IMR-90 (cell line): ENCODE results near the gene TIGAR. TPM values are rescaled to one million over a fixed set of nuclear protein-coding genes. Genes with fewer than 3 reads are reported as not detected.

ENCODE experiments used
- ATAC-seq: fragments of 200-7000 bp; cut with Tn5 transposase; 2 replicates; pipeline ENCODE4 v1.9.1; 2020; ENCODE audit warnings: low read depth, mild to moderate bottlenecking, moderate library complexity
- BruUV-seq: library from RNA; stranded (reverse); fragments of 400-500 nt; replicated peaks from 2 replicates; lab custom pipeline; 2021; lab: Mats Ljungman, UMichigan
- CTCF ChIA-PET: fragments of 300-600 bp; formaldehyde crosslinking; extraction: SDS; loops from one replicate; lab custom pipeline; 2021; ENCODE audit warnings: antibody characterized with exemption; lab: Yijun Ruan, JAX
- POLR2A ChIA-PET: fragments of 300-600 bp; sonication (Branson Sonifier 250); formaldehyde crosslinking; loops from one replicate; lab custom pipeline; 2022; ENCODE audit warnings: antibody characterized with exemption; ENCODE audit not compliant: unreplicated experiment; lab: Charles Lee
- DNase-seq: peaks from one replicate; pipeline ENCODE4 v3.0.0; 2013
- H2AFZ ChIP-seq: replicated peaks from 2 replicates; pipeline ENCODE3; 2013; ENCODE audit warnings: low read length, mild to moderate bottlenecking; ENCODE audit not compliant: poor library complexity
- H2AK5ac ChIP-seq: 2 replicates; pipeline ENCODE4 v1.6.1; 2013; ENCODE audit warnings: low read depth, low read length, inconsistent platforms
- H2AK9ac ChIP-seq: replicated peaks from 2 replicates; pipeline ENCODE3; 2013; ENCODE audit warnings: mild to moderate bottlenecking, low read depth, low read length, moderate library complexity; ENCODE audit not compliant: poor library complexity
- H2BK120ac ChIP-seq: 2 replicates; pipeline ENCODE4 v1.6.1; 2013; ENCODE audit warnings: low read depth, low read length, inconsistent platforms
- H2BK15ac ChIP-seq: 3 replicates; pipeline ENCODE4 v1.6.1; 2013; ENCODE audit warnings: low read depth, low read length, inconsistent platforms
- H2BK20ac ChIP-seq: 2 replicates; pipeline ENCODE4 v1.6.1; 2013; ENCODE audit warnings: low read depth, mild to moderate bottlenecking, inconsistent platforms, low read length, moderate library complexity
- H2BK5ac ChIP-seq: 2 replicates; pipeline ENCODE4 v1.6.1; 2013; ENCODE audit warnings: mild to moderate bottlenecking, low read depth, low read length, inconsistent platforms; ENCODE audit not compliant: poor library complexity, severe bottlenecking
- H3K14ac ChIP-seq: replicated peaks from 2 replicates; pipeline ENCODE4 v1.6.1; 2013; ENCODE audit warnings: low read depth, low read length, inconsistent platforms
- H3K18ac ChIP-seq: 2 replicates; pipeline ENCODE4 v1.6.1; 2013; ENCODE audit warnings: low read depth, low read length, control low read depth
- H3K23ac ChIP-seq: 2 replicates; pipeline ENCODE4 v1.6.1; 2013; ENCODE audit warnings: low read depth, low read length, inconsistent platforms
- H3K27ac ChIP-seq: 2 replicates; pipeline ENCODE4 v1.5.1; 2013; ENCODE audit warnings: mild to moderate bottlenecking, control low read depth, low read length; ENCODE audit not compliant: insufficient read depth
- H3K27me3 ChIP-seq: 2 replicates; pipeline ENCODE4 v1.6.1; 2013; ENCODE audit warnings: low read length; ENCODE audit not compliant: control insufficient read depth, insufficient read depth
- H3K36me3 ChIP-seq: 2 replicates; pipeline ENCODE4 v1.6.1; 2013; ENCODE audit warnings: low read length, mixed read lengths; ENCODE audit not compliant: control insufficient read depth, insufficient read depth
- H3K4ac ChIP-seq: 2 replicates; pipeline ENCODE4 v1.6.1; 2013; ENCODE audit warnings: low read depth, low read length, inconsistent platforms
- H3K4me1 ChIP-seq: 2 replicates; pipeline ENCODE4 v1.6.1; 2013; ENCODE audit warnings: low read length, mixed read lengths; ENCODE audit not compliant: control insufficient read depth, insufficient read depth
- H3K4me2 ChIP-seq: 2 replicates; pipeline ENCODE4 v1.6.1; 2013; ENCODE audit warnings: low read depth, mild to moderate bottlenecking, control low read depth, low read length, moderate library complexity
- H3K4me3 ChIP-seq: 2 replicates; pipeline ENCODE4 v1.5.1; 2013; ENCODE audit warnings: low read depth, mild to moderate bottlenecking, control low read depth, low read length, moderate library complexity; ENCODE audit not compliant: insufficient read depth
- H3K56ac ChIP-seq: 2 replicates; pipeline ENCODE4 v1.6.1; 2013; ENCODE audit warnings: low read length, inconsistent platforms; ENCODE audit not compliant: insufficient read depth; ENCODE audit errors: extremely low read depth
- H3K79me1 ChIP-seq, 2 experiments: 2 replicates each; pipeline ENCODE4 v1.6.1; 2013; ENCODE audit warnings: low read length in 2 of 2, inconsistent platforms in 1 of 2, low read depth in 1 of 2
- H3K9ac ChIP-seq: 2 replicates; pipeline ENCODE4 v1.6.1; 2013; ENCODE audit warnings: low read depth, low read length, control low read depth
- H3K9me1 ChIP-seq: 2 replicates; pipeline ENCODE4 v1.6.1; 2013; ENCODE audit warnings: low read length, inconsistent platforms; ENCODE audit not compliant: insufficient read depth
- H3K9me3 ChIP-seq: 2 replicates; pipeline ENCODE4 v1.6.1; 2013; ENCODE audit warnings: low read length; ENCODE audit not compliant: control insufficient read depth, insufficient read depth
- H4K20me1 ChIP-seq: 2 replicates; pipeline ENCODE4 v1.6.1; 2013; ENCODE audit warnings: low read length, inconsistent platforms; ENCODE audit not compliant: insufficient read depth
- H4K5ac ChIP-seq: 2 replicates; pipeline ENCODE4 v1.6.1; 2013; ENCODE audit warnings: mild to moderate bottlenecking, low read depth, low read length, control low read depth
- H4K8ac ChIP-seq, 2 experiments: 2 replicates each; pipeline ENCODE4 v1.6.1; 2013; ENCODE audit warnings: low read depth in 2 of 2, low read length in 2 of 2, control low read depth in 1 of 2, inconsistent platforms in 1 of 2
- H4K91ac ChIP-seq: 2 replicates; pipeline ENCODE4 v1.6.1; 2013; ENCODE audit warnings: low read depth, low read length, inconsistent platforms; ENCODE audit not compliant: insufficient read depth
- BHLHE40 ChIP-seq: fragments of 150-350 bp; IDR thresholded peaks from 2 replicates; pipeline ENCODE4 v1.6.1; 2016; ENCODE audit warnings: mild to moderate bottlenecking, low read depth, low read length
- CEBPB ChIP-seq: IDR thresholded peaks from 2 replicates; pipeline ENCODE4 v1.6.1; 2012; ENCODE audit warnings: low read depth, low read length, improper control_type of control experiment
- CHD1 ChIP-seq: IDR thresholded peaks from 2 replicates; pipeline ENCODE4 v1.6.1; 2012; ENCODE audit warnings: low read depth, low read length, improper control_type of control experiment
- CTCF ChIP-seq: conservative IDR thresholded peaks from 2 replicates; pipeline ENCODE4 v1.5.1; 2012; ENCODE audit warnings: mild to moderate bottlenecking, low read depth, low read length, improper control_type of control experiment
- ELK1 ChIP-seq: fragments of 150-350 bp; IDR thresholded peaks from 2 replicates; pipeline ENCODE4 v1.6.1; 2016; ENCODE audit warnings: low read depth, mild to moderate bottlenecking, low read length, moderate library complexity, borderline replicate concordance
- FOS ChIP-seq: fragments of 150-350 bp; IDR thresholded peaks from 2 replicates; pipeline ENCODE4 v1.6.1; 2016; ENCODE audit warnings: low read depth, low read length
- MAFK ChIP-seq: IDR thresholded peaks from 2 replicates; pipeline ENCODE4 v1.6.1; 2012; ENCODE audit warnings: low read depth, low read length, improper control_type of control experiment
- MAZ ChIP-seq: IDR thresholded peaks from 2 replicates; pipeline ENCODE4 v1.6.1; 2012; ENCODE audit warnings: low read depth, mild to moderate bottlenecking, low read length, improper control_type of control experiment, moderate library complexity, borderline replicate concordance
- MXI1 ChIP-seq: IDR thresholded peaks from 2 replicates; pipeline ENCODE4 v1.6.1; 2012; ENCODE audit warnings: low read depth, mild to moderate bottlenecking, low read length, moderate library complexity, borderline replicate concordance
- NFE2L2 ChIP-seq: fragments of 150-350 bp; IDR thresholded peaks from 2 replicates; pipeline ENCODE4 v1.6.1; 2016; ENCODE audit warnings: low read depth, mild to moderate bottlenecking, low read length
- POLR2A ChIP-seq: IDR thresholded peaks from 2 replicates; pipeline ENCODE4 v1.6.1; 2012; ENCODE audit warnings: mild to moderate bottlenecking, low read depth, low read length
- RAD21 ChIP-seq: IDR thresholded peaks from 2 replicates; pipeline ENCODE4 v1.6.1; 2012; ENCODE audit warnings: low read length, improper control_type of control experiment
- RCOR1 ChIP-seq: IDR thresholded peaks from 2 replicates; pipeline ENCODE4 v1.6.1; 2012; ENCODE audit warnings: mild to moderate bottlenecking, low read length, improper control_type of control experiment; ENCODE audit not compliant: insufficient replicate concordance
- RFX5 ChIP-seq: IDR thresholded peaks from 2 replicates; pipeline ENCODE4 v1.8.0; 2012; ENCODE audit warnings: low read depth, mild to moderate bottlenecking, low read length, moderate library complexity
- SMC3 ChIP-seq: fragments of 150-350 bp; IDR thresholded peaks from 2 replicates; pipeline ENCODE4 v1.6.1; 2016; ENCODE audit warnings: low read depth, mild to moderate bottlenecking, antibody characterized with exemption, low read length, moderate library complexity
- USF2 ChIP-seq: fragments of 150-350 bp; IDR thresholded peaks from 2 replicates; pipeline ENCODE4 v1.6.1; 2017; ENCODE audit warnings: mild to moderate bottlenecking, antibody characterized with exemption, low read length, low read depth
- WGBS, 2 experiments: methylation state at CpG; one replicate each; pipeline versions ENCODE4 v1.1.5 to v1.1.7; 2013; ENCODE audit warnings: missing lambda C conversion rate in 2 of 2; ENCODE audit not compliant: insufficient read length in 1 of 2; ENCODE audit errors: extremely low coverage in 2 of 2; 5-methylcytosine and 5-hydroxymethylcytosine counted together
- dilution Hi-C: fragments of 300-500 bp; cut with HindIII; formaldehyde crosslinking; loops from one replicate; pipeline ENCODE4 v1.14.3; 2018; ENCODE audit warnings: low sequenced_read_pairs; ENCODE audit not compliant: unreplicated experiment
- in situ Hi-C: fragments of 300-500 bp; cut with MboI; formaldehyde crosslinking; loops from 3 replicates; pipeline ENCODE4 v1.14.3; 2019; ENCODE audit warnings: low sequenced_read_pairs, inconsistent platforms, mixed read lengths
- intact Hi-C: fragments of 100-400 bp; cut with micrococcal nuclease; formaldehyde crosslinking; loops from 2 replicates; pipeline ENCODE4 v1.10.0; 2022
- polyA plus RNA-seq, 3 experiments: library from polyadenylated mRNA; depleted of rRNA; stranded (reverse); fragments of >200 nt; gene quantifications; 2 replicates each; pipeline ENCODE4 v1.2.3, GENCODE V29; 2012; ENCODE audit warnings: low replicate concordance in 1 of 3
- total RNA-seq: library from RNA; depleted of rRNA; stranded (reverse); fragments of >200 nt; gene quantifications from 2 replicates; pipeline ENCODE4 v1.2.3, GENCODE V29; 2012

TIGAR gene
- total and polyA plus RNA-seq, 2 of the 4 experiments (the other 2 are of a cell fraction) = 7.3 to 13.7 TPM

GRCh38 chr12:4331842-4332241, 10.8 kb downstream of the TIGAR start:
- WGBS, 2 experiments = no CpG with 5 or more reads among the region's 4 CpGs
- Histone ChIP-seq H3K36me3 (peaks cover 11% of the 10 kb centered on the region), H3K9ac (no peak overlapping the region), H2BK120ac (no peak overlapping the region), H3K27me3 (no peaks in the 10 kb centered on the region), H4K91ac (no peak overlapping the region), H3K27ac (no peak overlapping the region), H3K9me1 (peaks cover 7% of the 10 kb centered on the region; the same call in 1 of the 2 replicates), H3K4ac (no peak overlapping the region), H2BK15ac (no peak overlapping the region), H2AFZ (no peak overlapping the region), H2AK9ac (no peak overlapping the region), H3K4me3 (no peak overlapping the region), H3K14ac (no peak overlapping the region), H4K8ac (no peak overlapping the region), H3K56ac (no peak overlapping the region), H2AK5ac (no peak overlapping the region), H3K18ac (no peak overlapping the region), H3K9me3 (no peaks in the 10 kb centered on the region), H3K4me2 (no peak overlapping the region), H4K20me1 (peaks cover 14% of the 10 kb centered on the region; the same call in 1 of the 2 replicates), H4K5ac (no peak overlapping the region), H2BK5ac (no peak overlapping the region), H3K23ac (no peak overlapping the region), H3K4me1 (no peaks in the 10 kb centered on the region), H2BK20ac (no peak overlapping the region), H3K79me1 (peaks cover 24 to 29% of the 10 kb centered on the region in 2 experiments)
- BruUV-seq = no TSS peak
- in situ Hi-C loops = no loop called here
- TF ChIP-seq CEBPB = no peak
- no peak for TF ChIP-seq CTCF
- TF ChIP-seq FOS = no peak
- TF ChIP-seq USF2 = no peak
- no peak for TF ChIP-seq ELK1
- no peak for TF ChIP-seq NFE2L2
- no peak for TF ChIP-seq BHLHE40
- TF ChIP-seq MAFK = no peak
- TF ChIP-seq RAD21 = no peak
- TF ChIP-seq MAZ = no peak
- TF ChIP-seq MXI1 = no peak
- TF ChIP-seq SMC3 = no peak
- no peak for TF ChIP-seq CHD1
- TF ChIP-seq RCOR1 = no peak
- no peak for TF ChIP-seq RFX5
- TF ChIP-seq POLR2A = no peak
- ATAC-seq (no peak), DNase-seq (no peak)
- ChIA-PET CTCF (interaction anchor here (0.6 kb wide), 1 partner anchor 1672 kb away, joined by 5 read pairs; no protein-coding TSS in a partner anchor), POLR2A (no interaction called here)
- intact Hi-C loops = no loop called here
- dilution Hi-C loops = no loop called here
